ENCODE measurements around the gene DNAH1.

DNA sequence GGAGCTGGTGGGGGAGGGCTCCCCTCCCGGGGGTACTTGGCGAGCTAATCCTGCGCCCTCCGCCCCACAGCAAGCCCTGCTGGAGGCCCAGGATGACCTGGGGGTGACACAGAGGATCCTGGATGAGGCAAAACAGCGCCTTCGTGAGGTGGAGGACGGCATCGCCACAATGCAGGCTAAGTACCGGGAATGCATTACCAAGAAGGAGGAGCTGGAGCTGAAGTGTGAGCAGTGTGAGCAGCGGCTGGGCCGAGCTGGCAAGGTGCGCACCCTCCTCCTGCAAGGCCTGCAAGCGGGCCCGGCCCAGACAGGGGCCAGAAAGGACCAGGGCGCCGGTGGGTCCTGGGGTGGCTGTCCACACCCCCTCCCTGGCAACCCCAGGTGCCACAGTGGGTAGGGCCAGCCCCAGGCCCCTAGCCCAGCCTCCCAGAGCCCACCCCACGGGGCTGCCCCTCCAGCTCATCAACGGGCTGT is 72.3 kb downstream of the DNAH1 start:
- no peak for TF ChIP-seq WIZ (CRISPR knock-in tag; IDR thresholded peaks at IDR 0.05)
- TF ChIP-seq CTCF (CRISPR knock-in tag; IDR thresholded peaks at IDR 0.05) = peak; percentile 32; the same call in 1 of the 2 replicates
- no peak for TF ChIP-seq NFYC (CRISPR knock-in tag; IDR thresholded peaks at IDR 0.05)
- no peak for TF ChIP-seq ZNF557 (CRISPR knock-in tag; IDR thresholded peaks at IDR 0.05)
- no peak for TF ChIP-seq ZNF576 (CRISPR knock-in tag; IDR thresholded peaks at IDR 0.05)
- TF ChIP-seq MYNN (CRISPR knock-in tag; IDR thresholded peaks at IDR 0.05; ENCODE audit: low read depth) = no peak
- no peak for TF ChIP-seq ZNF776 (CRISPR knock-in tag; IDR thresholded peaks at IDR 0.05)
- TF ChIP-seq, protein P1, sequence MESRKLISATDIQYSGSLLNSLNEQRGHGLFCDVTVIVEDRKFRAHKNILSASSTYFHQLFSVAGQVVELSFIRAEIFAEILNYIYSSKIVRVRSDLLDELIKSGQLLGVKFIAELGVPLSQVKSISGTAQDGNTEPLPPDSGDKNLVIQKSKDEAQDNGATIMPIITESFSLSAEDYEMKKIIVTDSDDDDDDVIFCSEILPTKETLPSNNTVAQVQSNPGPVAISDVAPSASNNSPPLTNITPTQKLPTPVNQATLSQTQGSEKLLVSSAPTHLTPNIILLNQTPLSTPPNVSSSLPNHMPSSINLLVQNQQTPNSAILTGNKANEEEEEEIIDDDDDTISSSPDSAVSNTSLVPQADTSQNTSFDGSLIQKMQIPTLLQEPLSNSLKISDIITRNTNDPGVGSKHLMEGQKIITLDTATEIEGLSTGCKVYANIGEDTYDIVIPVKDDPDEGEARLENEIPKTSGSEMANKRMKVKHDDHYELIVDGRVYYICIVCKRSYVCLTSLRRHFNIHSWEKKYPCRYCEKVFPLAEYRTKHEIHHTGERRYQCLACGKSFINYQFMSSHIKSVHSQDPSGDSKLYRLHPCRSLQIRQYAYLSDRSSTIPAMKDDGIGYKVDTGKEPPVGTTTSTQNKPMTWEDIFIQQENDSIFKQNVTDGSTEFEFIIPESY (CRISPR knock-in tag; IDR thresholded peaks at IDR 0.05) = no peak
- no peak for TF ChIP-seq ZNF207 (IDR thresholded peaks at IDR 0.05; ENCODE audit: borderline replicate concordance)
- no peak for TF ChIP-seq ZNF496 (CRISPR knock-in tag; IDR thresholded peaks at IDR 0.05; ENCODE audit: insufficient replicate concordance)
- TF ChIP-seq, protein P2, sequence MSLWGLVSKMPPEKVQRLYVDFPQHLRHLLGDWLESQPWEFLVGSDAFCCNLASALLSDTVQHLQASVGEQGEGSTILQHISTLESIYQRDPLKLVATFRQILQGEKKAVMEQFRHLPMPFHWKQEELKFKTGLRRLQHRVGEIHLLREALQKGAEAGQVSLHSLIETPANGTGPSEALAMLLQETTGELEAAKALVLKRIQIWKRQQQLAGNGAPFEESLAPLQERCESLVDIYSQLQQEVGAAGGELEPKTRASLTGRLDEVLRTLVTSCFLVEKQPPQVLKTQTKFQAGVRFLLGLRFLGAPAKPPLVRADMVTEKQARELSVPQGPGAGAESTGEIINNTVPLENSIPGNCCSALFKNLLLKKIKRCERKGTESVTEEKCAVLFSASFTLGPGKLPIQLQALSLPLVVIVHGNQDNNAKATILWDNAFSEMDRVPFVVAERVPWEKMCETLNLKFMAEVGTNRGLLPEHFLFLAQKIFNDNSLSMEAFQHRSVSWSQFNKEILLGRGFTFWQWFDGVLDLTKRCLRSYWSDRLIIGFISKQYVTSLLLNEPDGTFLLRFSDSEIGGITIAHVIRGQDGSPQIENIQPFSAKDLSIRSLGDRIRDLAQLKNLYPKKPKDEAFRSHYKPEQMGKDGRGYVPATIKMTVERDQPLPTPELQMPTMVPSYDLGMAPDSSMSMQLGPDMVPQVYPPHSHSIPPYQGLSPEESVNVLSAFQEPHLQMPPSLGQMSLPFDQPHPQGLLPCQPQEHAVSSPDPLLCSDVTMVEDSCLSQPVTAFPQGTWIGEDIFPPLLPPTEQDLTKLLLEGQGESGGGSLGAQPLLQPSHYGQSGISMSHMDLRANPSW (CRISPR knock-in tag; IDR thresholded peaks at IDR 0.05; ENCODE audit: borderline replicate concordance) = no peak
- no peak for TF ChIP-seq RBAK (CRISPR knock-in tag; IDR thresholded peaks at IDR 0.05)
- TF ChIP-seq ZNF30 (CRISPR knock-in tag; IDR thresholded peaks at IDR 0.05) = no peak
